HG03135 (cell line): ENCODE measurements around the gene BCL2L15.
"Not testable (repeated sequence)": the region's sequence is repeated elsewhere in the genome, so short reads cannot be mapped to it uniquely, and the experiment has no call there.

Source experiments
- ATAC-seq: cut with Tn5 transposase; IDR thresholded peaks from one replicate; pipeline ENCODE4 v1.9.1; 2021; ENCODE audit warnings: mild to moderate bottlenecking, moderate library complexity; ENCODE audit not compliant: unreplicated experiment

BCL2L15 gene

DNA sequence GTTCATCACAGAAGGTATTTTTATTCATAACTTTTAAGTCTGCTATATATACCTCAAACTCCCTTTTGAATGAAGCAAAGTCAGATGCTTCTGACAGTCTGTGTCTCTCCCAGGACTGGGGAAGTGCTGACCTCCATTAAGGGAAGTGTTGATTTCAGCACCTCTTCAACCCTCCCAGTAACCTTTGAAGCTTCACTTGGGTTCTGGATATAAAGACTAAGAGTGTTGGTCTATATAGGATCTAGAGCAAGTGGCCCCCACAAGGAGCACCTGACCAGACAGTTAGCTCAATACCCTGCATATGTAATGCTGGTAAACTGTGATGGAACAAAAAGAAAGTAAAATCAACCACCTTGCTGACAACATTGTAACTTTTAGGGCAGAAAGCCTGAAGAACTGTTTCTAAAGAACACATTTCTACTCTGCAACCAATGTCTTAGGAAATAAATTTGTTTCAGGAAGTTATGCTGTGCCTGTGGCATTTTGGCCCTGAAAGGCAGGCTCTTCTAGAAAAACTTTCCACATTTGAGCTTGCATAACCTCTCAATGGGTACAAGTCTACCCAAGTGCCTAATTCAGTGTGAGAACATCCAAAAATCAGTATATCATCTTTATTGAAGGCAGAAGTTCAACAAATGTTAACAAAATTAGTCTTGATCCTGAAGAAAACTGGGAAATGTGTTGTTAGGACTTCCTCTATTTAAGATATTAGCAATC lies 15.0 kb downstream of the BCL2L15 start:
- peak; percentile 12 for ATAC-seq

DNA sequence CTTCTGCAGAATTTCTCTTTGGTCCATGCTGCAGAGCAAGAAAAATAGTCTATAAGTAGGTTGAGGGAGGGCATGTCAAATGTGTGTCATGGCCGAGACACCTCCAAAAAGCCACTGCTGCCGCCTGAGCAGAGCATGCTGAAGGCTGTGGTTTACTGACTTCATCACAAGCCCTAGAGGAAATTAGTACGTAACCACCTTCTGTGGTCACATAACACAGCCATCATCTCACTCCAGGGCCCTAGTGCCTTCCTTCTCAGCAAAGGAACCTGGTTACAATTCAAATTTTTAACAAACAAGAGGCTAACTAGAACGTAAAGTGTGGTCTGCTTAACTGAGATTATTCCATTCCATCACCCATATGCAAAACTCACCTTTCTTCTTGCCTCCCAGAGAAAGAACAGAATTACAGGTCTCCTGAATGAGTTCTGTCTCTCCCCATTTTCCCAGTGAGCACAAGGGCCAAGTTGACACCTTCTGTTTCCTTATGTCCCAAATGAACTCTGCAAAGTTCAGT lies 15.7 kb downstream of the BCL2L15 start, which contains the start of gene PTPN22:
TSS of gene PTPN22 (minus strand) at position 116 of the 517 bp plus-strand sequence.
- ATAC-seq = peak; percentile 91

DNA sequence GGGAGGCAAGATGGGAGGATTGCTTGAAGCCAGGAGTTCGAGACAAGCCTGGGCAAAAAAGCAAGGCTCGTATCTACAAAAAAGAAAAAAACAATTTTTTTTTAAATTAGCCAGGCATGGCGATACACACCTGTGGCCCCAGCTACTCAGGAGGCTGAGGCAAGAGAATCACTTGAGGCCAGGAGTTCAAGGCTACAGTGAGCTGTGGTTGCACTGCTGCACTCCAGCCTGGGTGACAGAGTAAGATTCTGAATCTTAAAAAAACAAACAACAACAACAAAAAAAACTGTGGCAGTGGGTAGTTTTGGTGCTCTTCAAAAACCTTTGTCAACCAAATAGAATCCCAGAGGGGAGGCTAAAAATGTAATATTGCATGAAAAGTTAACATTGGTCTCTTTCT lies 16.6 kb downstream of the BCL2L15 start:
- ATAC-seq = no peak

GRCh38 chr1:113868387-113869083 lies 18.8 kb downstream of the BCL2L15 start:
- ATAC-seq = no peak

DNA sequence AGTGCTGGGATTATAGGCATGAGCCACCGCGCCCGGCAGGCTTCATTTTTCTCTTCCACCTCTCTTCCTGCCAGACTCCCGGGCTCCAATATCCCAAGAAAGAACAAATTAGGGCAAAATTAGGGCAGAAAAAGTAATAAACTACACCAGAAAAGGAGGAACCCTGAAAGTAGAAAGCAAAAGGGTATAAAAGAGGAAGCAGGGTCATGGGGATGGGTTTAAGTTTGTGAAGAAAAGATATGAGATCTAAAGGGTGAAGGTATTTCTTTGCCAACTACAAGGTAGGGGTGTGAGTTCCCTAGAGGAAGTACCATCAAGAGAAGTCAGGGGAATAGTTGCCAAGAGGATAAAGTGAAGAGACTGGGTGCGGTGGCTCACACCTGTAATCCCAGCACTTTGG lies 25.7 kb downstream of the BCL2L15 start:
- ATAC-seq = no peak

DNA sequence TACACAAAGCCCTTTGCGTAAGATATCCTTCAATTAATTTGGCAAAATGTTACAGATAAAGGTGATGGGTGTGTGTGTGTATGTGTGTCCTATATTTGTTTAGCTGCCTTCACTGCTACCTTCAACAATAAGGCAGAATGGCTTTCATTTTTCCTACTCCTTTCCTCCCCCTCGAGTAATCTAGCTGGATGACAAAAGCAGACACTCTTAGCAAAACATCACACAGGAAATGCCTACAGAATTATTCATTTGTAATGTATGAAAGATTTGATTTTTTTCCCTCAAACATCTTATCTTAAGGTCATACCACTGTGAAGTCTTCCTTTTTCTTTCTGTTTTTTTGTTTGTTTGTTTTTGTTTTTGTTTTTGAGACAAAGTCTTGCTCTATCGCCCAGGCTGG lies 26.5 kb downstream of the BCL2L15 start:
- ATAC-seq = no peak

- peak; percentile 85 for ATAC-seq
Observed at GRCh38 chr1:113859478-113860175, 27.8 kb downstream of the BCL2L15 start.

- ATAC-seq = no peak
Observed at GRCh38 chr1:113858982-113859381, 28.4 kb downstream of the BCL2L15 start.

DNA sequence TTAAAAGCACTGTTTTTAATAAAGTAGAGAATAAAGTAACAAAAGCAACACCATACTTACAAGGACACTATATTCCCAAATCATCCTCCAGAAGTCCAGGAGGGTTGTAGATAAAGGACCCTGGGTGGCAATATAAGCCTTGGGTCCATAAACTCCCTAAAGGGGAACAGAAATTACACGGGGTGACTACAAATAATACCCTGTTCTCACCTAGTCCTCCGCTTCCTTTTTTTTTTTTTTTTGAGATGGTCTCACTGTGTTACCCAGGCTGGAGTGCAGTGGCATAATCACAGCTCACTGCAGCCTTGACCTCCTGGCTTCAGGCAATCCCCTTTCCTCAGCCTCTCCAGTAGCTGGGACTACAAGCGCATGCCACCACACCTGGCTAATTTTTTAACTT lies 29.0 kb downstream of the BCL2L15 start:
- peak; percentile 38 for ATAC-seq

DNA sequence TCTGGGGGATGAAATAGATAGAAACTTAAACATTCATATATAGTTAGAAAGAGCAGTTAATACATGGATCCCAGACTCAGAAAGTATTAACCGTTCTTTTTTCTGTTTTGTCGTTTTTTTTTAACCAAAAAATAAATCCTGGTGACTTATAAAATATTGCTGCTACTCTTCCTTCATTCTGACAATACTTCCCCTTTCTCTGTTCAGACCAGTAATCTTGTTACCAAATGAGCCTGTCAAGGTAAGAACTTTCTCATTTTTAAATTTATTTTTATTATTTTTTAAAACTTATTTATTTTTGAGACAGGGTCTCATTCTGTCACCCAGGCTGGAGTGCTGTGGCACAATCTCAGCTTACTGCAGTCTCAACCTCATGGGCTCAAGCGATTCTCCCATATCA lies 29.6 kb downstream of the BCL2L15 start:
- no peak for ATAC-seq

- no peak for ATAC-seq
Observed at GRCh38 chr1:113856401-113856790, 31.0 kb downstream of the BCL2L15 start.

DNA sequence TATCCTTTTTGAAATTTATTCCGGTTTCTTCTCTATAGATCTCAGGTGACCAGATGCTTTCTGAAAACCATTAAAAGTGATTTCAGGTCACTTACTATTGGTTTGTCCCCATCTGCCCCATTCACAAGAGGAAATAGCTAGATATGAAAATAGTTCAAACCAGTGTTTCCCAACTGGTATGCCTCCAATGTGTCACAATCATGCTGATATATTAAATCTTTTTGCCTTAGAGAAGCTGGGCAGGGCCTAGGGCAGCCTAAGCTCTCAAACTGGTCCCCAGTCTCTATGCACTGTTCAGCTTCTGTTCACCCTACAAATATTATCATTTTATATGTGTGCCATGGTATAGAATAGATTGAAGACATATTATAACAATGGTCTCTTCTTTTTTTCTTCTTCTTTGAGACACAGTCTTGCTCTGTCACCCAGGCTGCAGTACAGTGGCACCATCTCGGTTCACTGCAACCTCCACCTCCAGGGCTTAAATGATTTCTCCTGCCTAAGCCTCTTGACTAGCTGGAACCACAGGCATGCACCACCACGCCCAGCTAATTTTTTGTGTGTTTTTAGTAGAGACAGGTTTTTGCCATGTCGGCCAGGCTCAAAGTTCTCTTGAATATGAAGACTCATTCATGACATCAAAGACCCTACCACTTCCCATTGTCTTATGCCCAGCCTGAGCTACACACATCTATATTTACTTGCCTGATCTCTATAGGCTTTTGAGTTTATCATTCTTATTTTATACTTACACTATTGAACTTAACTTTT lies 31.6 kb downstream of the BCL2L15 start:
- no peak for ATAC-seq

GRCh38 chr1:113854234-113854633 lies 33.1 kb downstream of the BCL2L15 start:
- ATAC-seq = no peak

DNA sequence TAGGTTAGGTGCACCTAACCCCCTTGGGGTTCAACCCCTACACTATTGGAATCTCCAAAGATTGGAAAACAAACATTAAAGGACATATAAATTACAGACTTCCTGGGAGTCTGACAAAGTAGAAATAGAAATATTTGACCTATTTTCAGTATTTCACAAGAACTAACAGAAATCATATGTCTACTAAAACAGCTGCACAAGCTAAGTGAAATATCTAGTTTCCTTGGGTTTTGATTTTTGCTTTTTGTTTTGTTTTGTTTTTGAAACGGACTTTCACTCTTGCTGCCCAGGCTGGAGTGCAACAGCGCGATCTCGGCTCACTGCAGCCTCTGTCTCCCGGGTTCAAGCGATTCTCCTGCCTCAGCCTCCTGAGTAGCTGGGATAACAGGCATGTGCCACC lies 34.7 kb downstream of the BCL2L15 start:
- ATAC-seq = not testable (repeated sequence)

DNA sequence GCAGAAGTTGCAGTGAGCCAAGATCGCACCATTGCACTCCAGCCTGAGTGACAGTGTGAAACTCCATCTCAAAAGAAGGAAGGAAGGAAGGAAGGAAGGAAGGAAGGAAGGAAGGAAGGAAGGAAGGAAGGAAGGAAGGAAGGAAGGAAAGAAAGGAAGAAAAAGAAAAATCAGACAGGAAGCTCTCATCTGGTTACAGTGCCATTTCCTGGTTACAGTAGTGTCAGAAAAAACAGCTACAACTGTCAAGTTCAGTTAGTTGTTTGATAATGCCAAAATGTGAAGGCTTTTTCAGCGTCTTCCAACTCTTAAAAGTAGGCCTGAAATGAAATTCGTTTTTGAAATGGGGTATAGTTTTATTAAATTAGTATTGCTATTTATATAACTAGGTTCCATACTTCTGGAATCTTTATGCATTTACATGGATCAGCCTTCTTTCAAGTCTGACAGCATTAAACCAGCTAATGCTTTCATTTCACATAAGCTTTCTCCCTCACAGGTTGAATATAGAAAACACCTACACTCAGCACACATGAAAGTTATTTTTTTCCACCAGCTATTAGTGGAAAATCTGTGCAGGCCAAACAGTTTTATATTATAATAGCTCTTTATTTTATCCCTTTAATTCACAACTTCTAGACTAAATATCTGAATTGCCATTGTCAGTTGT lies 37.1 kb downstream of the BCL2L15 start:
- ATAC-seq = no peak

- ATAC-seq = no peak
Observed at GRCh38 chr1:113849072-113849471, 38.3 kb downstream of the BCL2L15 start.

DNA sequence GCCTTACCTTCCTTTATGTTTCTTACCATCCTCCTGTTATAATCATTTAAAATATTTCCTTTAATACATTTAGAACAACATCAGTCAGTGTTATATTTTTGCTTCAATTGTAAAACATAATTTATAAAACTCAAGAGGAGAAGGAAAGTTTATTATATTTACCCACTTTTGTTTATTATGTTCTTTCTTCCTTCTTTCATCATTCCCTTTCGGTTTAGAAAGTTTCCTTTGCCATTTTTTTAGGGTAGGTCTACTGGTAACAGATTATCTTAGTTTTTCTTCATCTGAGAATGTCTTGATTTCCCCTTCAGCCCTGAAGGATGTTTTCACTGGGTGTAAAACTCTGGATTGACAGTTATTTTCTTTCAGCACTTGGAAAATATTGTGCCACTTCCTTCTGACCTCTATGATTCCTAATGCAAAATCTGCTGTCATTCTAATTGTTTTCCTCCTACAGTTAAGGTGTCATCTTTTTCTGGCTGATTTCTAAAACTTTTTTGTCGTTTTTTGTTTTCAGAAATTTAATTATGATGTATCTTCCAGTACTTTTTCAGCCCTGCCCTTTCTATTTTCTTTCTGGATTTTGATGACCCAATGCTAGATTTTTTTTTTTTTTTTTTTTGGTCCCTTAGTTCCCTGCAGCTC lies 40.9 kb downstream of the BCL2L15 start:
- ATAC-seq = no peak

- ATAC-seq = no peak
Observed at GRCh38 chr1:113836534-113836933, 50.8 kb downstream of the BCL2L15 start.

DNA sequence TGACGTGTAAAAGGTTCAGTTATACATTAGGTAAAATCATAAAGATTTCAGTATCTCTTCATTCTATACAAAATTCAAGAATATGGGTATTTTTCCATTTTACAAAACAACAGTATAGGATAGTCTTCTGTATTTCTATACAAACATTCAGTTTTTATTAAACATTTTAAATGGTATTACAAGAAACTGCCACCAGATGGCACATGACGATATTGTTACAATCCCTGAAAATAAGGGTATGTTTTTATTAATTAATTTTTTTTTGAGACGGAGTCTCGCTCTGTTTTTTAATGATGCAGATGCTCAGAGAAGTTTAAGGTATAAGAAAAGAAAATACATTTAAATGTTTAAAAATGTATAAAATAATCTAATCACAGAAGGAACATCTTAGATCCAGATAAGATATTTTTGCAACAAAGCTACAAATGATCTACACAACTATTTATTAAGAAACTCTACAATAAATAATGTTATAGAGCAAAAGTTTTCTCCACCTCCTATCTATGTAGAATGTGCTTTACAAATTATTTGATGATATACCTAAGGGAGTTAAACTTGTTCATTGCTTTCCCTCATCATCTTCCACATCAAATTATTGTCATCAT lies 51.6 kb downstream of the BCL2L15 start:
- ATAC-seq = no peak
